MM.1S (cell line): Measurements from ENCODE around the gene STIM1.

Experiments
- DNase-seq: peaks from one replicate; pipeline ENCODE4 v3.0.0-alpha.2; 2015
- H2AFZ ChIP-seq: fragments of 300-600 bp; sonication (generic); 2 replicates; pipeline ENCODE4 v1.6.0; 2016; ENCODE audit warnings: antibody characterized with exemption, low read length
- H3F3A ChIP-seq: fragments of 300-600 bp; sonication (generic); 2 replicates; pipeline ENCODE4 v1.6.1; 2016; ENCODE audit warnings: mild to moderate bottlenecking, antibody characterized with exemption, low read length, moderate library complexity, mixed read lengths; ENCODE audit not compliant: insufficient read depth
- H3K27ac ChIP-seq: fragments of 300-600 bp; sonication (generic); 2 replicates; pipeline ENCODE4 v1.5.1; 2016; ENCODE audit warnings: mild to moderate bottlenecking, low read length
- H3K27me3 ChIP-seq: fragments of 300-600 bp; sonication (generic); replicated peaks from 2 replicates; pipeline ENCODE4 v1.6.0; 2016; ENCODE audit warnings: low read length; ENCODE audit not compliant: insufficient read depth
- H3K36me3 ChIP-seq: fragments of 300-600 bp; sonication (generic); replicated peaks from 2 replicates; pipeline ENCODE4 v1.6.1; 2016; ENCODE audit warnings: mild to moderate bottlenecking, low read length, mixed read lengths; ENCODE audit not compliant: insufficient read depth
- H3K4me1 ChIP-seq: fragments of 300-600 bp; sonication (generic); 2 replicates; pipeline ENCODE4 v1.6.1; 2016; ENCODE audit warnings: low read length, mixed read lengths
- H3K4me2 ChIP-seq: fragments of 300-600 bp; sonication (generic); 2 replicates; pipeline ENCODE4 v1.6.0; 2016; ENCODE audit warnings: low read depth, low read length
- H3K4me3 ChIP-seq: fragments of 300-600 bp; sonication (generic); 2 replicates; pipeline ENCODE4 v1.5.1; 2016; ENCODE audit warnings: low read length, mixed read lengths
- H3K79me2 ChIP-seq: fragments of 300-600 bp; sonication (generic); 2 replicates; pipeline ENCODE4 v1.6.1; 2016; ENCODE audit warnings: mixed run types, low read length, mixed read lengths
- H3K9ac ChIP-seq: fragments of 300-600 bp; sonication (generic); 2 replicates; pipeline ENCODE4 v1.6.1; 2016; ENCODE audit warnings: low read length, mixed read lengths
- H3K9me2 ChIP-seq: fragments of 300-600 bp; sonication (generic); replicated peaks from 2 replicates; pipeline ENCODE4 v1.6.1; 2016; ENCODE audit warnings: mild to moderate bottlenecking, low read length, mixed read lengths; ENCODE audit not compliant: insufficient read depth
- H3K9me3 ChIP-seq: fragments of 300-600 bp; sonication (generic); replicated peaks from 2 replicates; pipeline ENCODE4 v1.6.1; 2016; ENCODE audit warnings: mild to moderate bottlenecking, low read length, mixed read lengths; ENCODE audit not compliant: insufficient read depth
- H4K20me1 ChIP-seq: fragments of 300-600 bp; sonication (generic); 2 replicates; pipeline ENCODE4 v1.6.1; 2016; ENCODE audit warnings: mild to moderate bottlenecking, low read length, moderate library complexity, mixed read lengths; ENCODE audit not compliant: insufficient read depth
- CTCF ChIP-seq: fragments of 300-600 bp; sonication (generic); IDR thresholded peaks from 2 replicates; pipeline ENCODE4 v1.5.1; 2016; ENCODE audit warnings: antibody characterized with exemption, low read length, mixed read lengths
- EZH2 ChIP-seq: fragments of 300-600 bp; sonication (generic); optimal IDR thresholded peaks from 2 replicates; pipeline ENCODE3; 2017; ENCODE audit warnings: low read depth, mild to moderate bottlenecking, antibody characterized with exemption, low read length, mixed read lengths
- EZH2phosphoT487 ChIP-seq: fragments of 300-600 bp; sonication (generic); IDR thresholded peaks from 2 replicates; pipeline ENCODE4 v1.6.1; 2018; ENCODE audit warnings: antibody characterized with exemption, low read length

The STIM1 gene

DNA sequence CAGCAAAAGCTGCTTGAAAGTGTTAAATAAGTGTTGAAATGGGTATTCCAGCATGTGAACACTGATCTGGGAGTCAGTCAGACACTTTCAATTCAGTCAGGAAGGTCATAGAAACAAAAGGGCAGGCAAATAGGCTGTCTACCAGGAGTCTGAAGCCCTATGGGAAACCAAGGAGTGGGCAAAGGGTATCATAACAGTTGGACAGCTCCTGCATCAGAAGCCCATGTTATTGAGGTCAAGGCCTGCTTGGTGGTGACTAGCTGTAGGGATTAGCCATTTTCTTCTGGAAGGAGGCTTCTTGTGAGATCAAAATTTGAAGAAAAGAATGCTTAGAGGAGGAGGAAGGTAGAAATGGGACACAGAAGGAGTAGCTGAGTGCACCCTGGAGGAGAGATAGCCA is 97.3 kb downstream of the STIM1 start:
- TF ChIP-seq EZH2 = no peak
- H3K4me1 ChIP-seq = peaks cover 72% of the 10 kb centered on the region

DNA sequence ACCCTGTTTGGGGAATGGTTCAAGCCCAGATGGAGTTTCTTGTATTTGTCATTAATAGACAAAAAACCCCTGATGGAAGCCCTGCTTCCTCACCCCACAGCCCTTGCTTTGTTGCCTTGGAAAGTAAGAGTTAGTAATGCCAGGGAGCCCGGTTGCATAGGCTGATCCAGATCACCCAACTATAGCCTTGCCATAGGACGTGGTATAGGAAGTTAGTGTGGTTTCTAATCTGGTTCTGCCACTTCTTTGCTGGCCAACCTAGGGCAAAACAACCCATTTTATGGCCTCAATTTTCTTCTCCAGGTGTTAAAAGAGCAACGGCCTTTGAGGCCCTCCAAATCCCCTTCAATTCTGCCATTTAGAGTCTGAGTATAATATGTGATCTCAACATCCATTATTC is 97.9 kb downstream of the STIM1 start:
- Histone ChIP-seq H3K4me2 (no peak overlapping the region), H3K4me3 (no peak overlapping the region)
- no peak for DNase-seq

More for the DNA sequence above, 97.3 kb downstream of the STIM1 start:
- no peaks in the 10 kb centered on the region for H3K36me3 ChIP-seq
- no peak overlapping the region for H2AFZ ChIP-seq
- H3F3A ChIP-seq = peaks cover 25% of the 10 kb centered on the region
- no peak overlapping the region for H3K27ac ChIP-seq
- no peaks in the 10 kb centered on the region for H3K9me3 ChIP-seq
- no peak overlapping the region for H3K4me2 ChIP-seq
- no peak for DNase-seq
- no peaks in the 10 kb centered on the region for H3K27me3 ChIP-seq
- no peak overlapping the region for H3K9ac ChIP-seq
- peaks cover 87% of the 10 kb centered on the region for H3K79me2 ChIP-seq
- no peaks in the 10 kb centered on the region for H3K9me2 ChIP-seq
- no peaks in the 10 kb centered on the region for H4K20me1 ChIP-seq
- no peak overlapping the region for H3K4me3 ChIP-seq

GRCh38 chr11:3954448-3955298 is 99.2 kb downstream of the STIM1 start:
- 0 out of 2 replicates have a peak overlapping the region, but pooled peaks have one; percentile 19 for H3K4me2 ChIP-seq
- 0 out of 2 replicates have a peak, but pooled peaks cover 6% of the 10 kb centered on the region for H3F3A ChIP-seq
- no peak overlapping the region for H3K4me3 ChIP-seq
- no peaks in the 10 kb centered on the region for H4K20me1 ChIP-seq
- TF ChIP-seq CTCF = no peak
- TF ChIP-seq EZH2phosphoT487 = no peak
- TF ChIP-seq EZH2 = no peak
- H3K27ac ChIP-seq = no peak overlapping the region
- DNase-seq = no peak
- H3K36me3 ChIP-seq = no peaks in the 10 kb centered on the region
- H3K27me3 ChIP-seq = no peaks in the 10 kb centered on the region
- no peaks in the 10 kb centered on the region for H3K9me2 ChIP-seq
- no peaks in the 10 kb centered on the region for H3K9me3 ChIP-seq
- no peak overlapping the region for H2AFZ ChIP-seq
- H3K9ac ChIP-seq = no peak overlapping the region
- H3K79me2 ChIP-seq = peaks cover 79% of the 10 kb centered on the region
- peaks cover 55% of the 10 kb centered on the region for H3K4me1 ChIP-seq

More for the DNA sequence above, 97.9 kb downstream of the STIM1 start:
- Histone ChIP-seq H3K36me3 (no peaks in the 10 kb centered on the region), H3K4me1 (peaks cover 66% of the 10 kb centered on the region), H3K9me3 (no peaks in the 10 kb centered on the region), H2AFZ (no peak overlapping the region), H3K27me3 (no peaks in the 10 kb centered on the region), H3K9me2 (no peaks in the 10 kb centered on the region), H4K20me1 (no peaks in the 10 kb centered on the region), H3K79me2 (peaks cover 85% of the 10 kb centered on the region), H3K27ac (no peak overlapping the region), H3K9ac (no peak overlapping the region), H3F3A (peaks cover 19% of the 10 kb centered on the region)
- TF ChIP-seq EZH2 = no peak
- no peak for TF ChIP-seq EZH2phosphoT487
- TF ChIP-seq CTCF = no peak

DNA sequence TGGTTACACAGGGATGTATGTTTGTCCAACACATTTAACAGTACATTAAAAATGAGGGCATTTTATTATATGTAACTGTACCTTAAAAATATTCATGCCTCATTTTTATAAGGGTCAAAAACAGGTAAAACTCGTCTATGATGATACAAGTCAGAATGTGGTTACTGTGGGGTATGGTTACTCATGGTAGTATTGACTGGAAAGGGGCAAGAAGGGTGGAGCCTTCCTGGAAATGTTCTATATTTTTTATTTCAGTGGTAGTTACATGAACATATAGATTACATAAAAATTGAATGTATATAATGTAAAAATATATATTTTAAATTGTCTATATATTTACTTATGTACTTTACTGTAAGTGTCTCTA is 99.8 kb downstream of the STIM1 start:
- Histone ChIP-seq H3K9ac (no peak overlapping the region), H4K20me1 (no peaks in the 10 kb centered on the region), H3K79me2 (peaks cover 79% of the 10 kb centered on the region), H3K9me2 (no peaks in the 10 kb centered on the region), H3K27ac (no peak overlapping the region), H2AFZ (no peak overlapping the region), H3F3A (0 out of 2 replicates have a peak, but pooled peaks cover 6% of the 10 kb centered on the region), H3K36me3 (no peaks in the 10 kb centered on the region), H3K27me3 (no peaks in the 10 kb centered on the region), H3K4me1 (peaks cover 50% of the 10 kb centered on the region), H3K9me3 (no peaks in the 10 kb centered on the region), H3K4me3 (no peak overlapping the region), H3K4me2 (0 out of 2 replicates have a peak overlapping the region, but pooled peaks have one; percentile 19)
- TF ChIP-seq EZH2phosphoT487 (no peak), EZH2 (no peak), CTCF (no peak)
- DNase-seq = no peak
